Activated CD8-positive, alpha-beta memory T cell treated with anti-CD3 and anti-CD28 coated beads, Interleukin-2, amount 50 U/mL, for 24 hours (primary cell): Measurements from ENCODE around the gene ZNF425.
A peak's percentile ranks its signal among the peaks of the same experiment; 100 is the strongest.
"Not testable (repeated sequence)": the region's sequence is repeated elsewhere in the genome, so short reads cannot be mapped to it uniquely, and the experiment has no call there.

Experiments
- DNase-seq: peaks from one replicate; pipeline ENCODE4 v3.0.0-alpha.2; 2020; ENCODE audit errors: extremely low read depth

ZNF425 gene

DNA sequence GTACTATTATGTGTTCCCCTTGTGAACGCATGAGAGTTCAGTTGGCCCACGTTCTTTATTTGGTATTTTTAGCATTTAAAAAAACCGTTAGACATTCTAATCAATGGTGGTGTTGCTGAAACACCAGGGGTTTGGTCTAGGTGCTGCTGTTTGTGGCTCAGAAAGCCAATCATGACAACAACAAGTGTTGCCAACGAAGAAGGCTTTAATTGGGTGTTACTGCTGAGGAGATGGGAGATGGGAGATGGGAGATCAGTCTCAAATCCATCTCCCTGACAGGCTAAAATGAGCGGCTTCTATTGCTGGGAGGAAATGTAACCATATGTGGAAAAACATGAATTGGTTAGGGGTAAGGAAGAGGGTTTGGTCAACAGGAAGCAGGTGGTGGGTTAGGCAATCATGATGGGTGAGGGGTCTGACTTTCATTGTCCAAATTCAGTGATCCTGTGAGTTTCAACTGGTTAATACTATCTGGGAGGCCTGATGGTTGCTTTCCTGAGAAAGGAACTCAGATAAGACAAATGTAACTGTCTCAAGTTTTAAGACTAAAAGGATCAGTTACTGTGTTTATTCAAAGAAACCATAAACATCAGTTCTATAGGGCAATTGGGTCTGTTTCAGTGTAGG is 4.6 kb upstream of the ZNF425 start:
- DNase-seq: no peak

DNA sequence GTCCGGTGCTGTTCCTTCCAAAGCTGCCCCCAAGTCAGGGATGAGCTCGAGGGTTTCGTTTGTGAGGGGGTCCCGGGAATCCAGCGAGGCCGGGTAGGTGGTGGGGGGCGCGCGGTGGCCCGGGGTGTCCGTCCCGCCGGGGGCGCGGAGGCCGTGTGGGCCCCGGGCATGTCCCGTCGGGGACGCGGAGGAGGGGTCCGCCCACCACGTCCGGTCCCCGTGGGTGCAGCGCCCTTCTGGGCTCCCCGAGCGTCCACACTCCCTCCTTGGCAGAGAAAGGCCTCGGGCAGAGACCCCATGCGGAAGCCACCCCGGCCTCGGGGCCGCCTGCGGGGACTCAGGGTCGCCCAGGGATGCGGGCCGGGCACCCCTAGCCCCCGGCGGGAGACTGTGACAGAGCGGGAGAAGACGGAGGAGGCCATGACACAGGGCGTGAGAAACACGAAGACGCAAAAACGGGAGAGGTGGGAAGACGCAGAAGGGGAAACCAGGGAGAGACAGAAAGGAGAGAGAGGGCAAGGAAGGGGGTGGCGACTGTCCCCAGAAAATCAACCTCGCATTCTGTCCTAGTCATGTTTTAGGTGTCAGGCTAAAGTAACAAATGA is 640 bp upstream of the ZNF425 start:
- no peak for DNase-seq

DNA sequence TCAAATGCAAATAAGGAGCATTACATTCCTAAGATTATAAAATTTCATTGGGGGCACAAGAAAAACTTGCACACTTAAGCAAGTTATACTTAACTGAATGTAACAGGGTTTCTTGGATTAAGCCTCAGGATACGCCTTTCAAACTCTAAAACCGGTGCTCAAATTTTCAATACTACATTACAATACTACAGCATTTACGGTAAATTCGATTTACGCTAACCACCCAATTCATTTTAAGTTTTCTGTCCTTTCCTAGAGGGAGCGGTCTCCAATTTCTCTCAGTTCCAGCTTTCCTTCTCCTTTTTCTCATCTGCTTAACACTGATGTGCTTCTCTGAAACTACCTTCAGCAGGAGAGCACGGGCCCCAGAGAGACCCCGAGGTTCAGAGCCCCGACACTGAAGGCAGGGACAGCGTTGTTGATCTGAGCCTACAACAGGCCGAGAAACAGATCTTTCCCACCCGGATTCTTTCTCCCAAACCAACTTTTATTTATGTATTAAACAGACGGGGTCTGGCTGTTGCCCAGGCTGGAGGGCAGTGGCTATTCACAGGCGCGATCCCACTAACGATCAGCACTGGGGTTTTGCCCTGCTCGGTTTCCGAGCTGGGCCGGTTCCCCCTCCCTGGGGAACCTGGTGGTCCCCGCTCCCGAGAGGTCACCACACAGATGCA is 798 bp downstream of the ZNF425 start:
- DNase-seq: no peak

DNA sequence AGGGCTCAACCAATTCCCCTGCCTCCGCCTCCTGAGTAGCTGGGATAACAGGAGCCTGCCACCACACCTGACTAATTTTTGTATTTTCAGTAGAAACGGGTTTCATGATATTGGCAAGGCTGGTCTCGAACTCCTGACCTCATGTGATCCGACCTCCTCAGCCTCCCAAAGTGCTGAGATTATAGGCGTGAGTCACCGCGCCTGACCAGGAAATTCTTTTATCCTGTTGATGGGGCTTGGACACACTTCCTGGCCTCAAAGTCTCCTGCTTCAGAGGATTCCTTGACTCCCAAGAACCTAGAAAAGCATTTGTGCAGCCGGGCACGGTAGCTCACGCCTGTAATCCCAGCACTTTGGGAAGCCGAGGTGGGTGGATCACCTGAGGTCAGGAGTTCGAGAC is 16.2 kb downstream of the ZNF425 start:
- no peak for DNase-seq

DNA sequence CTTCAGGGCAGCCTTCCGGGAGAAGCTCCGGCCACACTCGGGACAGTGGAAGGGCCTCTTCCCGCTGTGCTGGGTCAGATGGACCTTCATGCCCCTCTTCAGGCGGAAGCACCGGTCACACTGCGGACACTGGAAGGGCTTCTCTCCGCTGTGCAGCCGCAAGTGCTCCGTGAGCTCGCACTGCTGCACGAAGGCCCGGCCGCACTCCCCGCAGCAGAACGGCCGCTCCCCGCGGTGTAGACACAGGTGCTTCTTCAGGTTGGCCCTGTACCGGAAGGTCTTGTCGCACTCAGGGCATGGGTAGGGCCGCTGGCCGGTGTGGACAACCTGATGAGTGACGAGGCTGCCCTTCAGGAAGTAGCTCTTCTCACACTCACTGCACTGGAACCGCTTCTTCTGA is 21.4 kb downstream of the ZNF425 start:
- no peak for DNase-seq

DNA sequence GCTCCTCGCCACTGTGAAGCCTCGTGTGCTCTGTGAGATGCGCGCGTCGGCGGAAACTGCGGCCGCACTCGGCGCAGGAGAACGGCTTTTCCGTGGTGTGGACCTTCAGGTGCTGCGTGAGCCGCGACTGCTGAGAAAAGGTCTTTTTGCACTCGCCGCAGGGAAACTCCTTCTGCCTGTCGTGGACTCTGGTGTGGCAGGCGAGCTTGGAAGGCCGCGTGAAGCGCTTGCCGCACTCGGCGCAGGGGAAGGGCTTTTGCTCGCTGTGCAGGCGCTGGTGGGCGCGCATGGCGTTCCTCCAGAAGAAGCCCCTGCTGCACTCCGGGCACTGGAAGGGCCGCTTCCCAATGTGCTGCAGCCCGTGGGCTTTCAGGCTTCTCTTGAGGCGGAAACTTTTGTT is 21.9 kb downstream of the ZNF425 start:
- no peak for DNase-seq

DNA sequence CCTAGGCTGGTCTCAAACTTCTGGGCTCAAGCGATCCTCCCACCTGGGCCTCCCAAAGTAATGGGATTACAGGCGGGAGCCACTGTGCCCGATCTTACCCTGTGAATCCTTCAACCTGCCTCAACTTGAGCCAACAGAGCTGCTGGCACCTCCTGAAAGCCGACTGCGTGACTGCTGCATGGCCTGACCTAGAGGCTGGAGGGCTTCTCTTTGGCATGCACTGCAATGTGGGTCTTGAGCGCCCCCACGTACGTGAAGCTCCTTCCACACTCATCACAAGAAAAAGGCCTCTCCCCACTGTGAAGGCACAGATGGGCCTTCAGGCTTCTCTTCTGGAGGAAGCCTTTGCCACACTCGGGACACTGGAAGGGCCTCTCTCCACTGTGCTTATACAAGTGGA is 22.7 kb downstream of the ZNF425 start:
- DNase-seq: no peak

DNA sequence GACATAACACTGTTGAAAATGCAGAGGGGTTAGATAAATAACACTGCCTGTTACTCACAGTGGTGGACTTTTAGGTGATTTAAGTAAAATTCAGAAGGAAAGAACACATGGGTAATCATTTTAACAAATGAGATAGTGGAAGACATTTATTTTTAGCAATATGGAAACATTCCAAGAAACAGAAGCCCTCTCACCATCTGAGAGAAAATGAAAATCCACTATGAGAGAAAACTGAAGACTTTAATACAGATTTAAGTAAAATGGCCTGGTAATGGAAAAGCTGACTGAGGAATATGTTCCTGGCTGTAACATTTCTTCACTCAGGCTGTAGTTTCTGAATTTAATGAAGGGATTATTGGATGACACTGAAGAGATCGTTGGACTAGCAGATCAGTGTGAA is 23.5 kb downstream of the ZNF425 start:
- no peak for DNase-seq

DNA sequence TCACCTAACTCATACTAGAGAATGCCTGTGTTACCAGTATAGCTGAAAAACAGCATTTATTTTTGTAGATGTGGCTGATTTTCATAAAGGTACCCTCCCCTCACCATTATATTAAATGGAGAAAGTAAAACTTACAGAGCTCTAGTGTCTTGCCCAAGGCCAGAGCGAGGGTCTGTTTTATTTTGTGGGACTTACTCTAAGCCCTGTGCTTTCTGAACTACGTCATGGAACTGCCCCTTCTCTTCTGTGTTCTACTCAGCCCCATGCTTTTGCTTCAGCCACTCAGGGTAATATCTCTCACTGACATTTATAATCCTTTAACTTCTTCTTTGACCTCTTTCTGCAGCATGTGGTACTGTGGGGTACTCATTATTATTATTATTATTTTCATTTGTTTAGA is 25.3 kb downstream of the ZNF425 start:
- no peak for DNase-seq

DNA sequence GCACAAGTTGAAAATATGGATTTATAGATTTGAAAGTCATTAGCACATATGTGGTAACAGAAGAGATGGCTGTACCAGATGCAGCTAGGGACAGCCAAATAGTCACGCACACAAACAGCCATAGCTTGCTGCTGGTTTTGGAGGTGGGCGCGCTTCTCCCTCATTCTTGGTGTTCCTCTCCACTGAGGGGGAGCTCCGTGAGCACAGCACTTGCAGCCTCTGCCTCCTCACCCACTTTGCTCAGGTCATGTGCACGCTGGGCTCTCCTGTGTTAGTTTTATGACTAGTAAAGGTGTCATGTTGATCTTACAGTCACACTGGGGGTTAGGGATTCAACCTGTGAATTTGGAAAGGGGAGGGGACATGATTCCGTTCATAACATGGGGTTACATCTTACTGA is 27.1 kb downstream of the ZNF425 start:
- no peak for DNase-seq

DNA sequence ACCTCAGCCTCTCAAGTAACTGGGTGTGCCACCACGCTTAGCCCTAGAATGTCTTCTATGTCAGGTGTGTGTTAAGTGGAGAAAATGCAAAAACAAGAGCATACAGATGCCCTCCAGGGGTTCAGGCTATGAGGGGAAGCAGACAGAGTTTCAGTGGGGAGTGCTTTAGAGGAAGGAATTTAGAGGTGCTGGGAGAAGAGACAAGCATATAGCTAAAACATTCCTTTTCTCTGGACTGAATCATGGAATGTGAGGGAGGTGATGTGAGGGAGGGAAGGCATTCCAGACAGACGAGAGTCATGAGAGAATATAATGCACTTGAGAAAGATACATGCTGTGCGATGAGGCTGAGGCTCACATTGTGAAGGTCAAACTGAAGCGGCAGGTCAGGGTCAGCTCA is 29.0 kb downstream of the ZNF425 start:
- no peak for DNase-seq

DNA sequence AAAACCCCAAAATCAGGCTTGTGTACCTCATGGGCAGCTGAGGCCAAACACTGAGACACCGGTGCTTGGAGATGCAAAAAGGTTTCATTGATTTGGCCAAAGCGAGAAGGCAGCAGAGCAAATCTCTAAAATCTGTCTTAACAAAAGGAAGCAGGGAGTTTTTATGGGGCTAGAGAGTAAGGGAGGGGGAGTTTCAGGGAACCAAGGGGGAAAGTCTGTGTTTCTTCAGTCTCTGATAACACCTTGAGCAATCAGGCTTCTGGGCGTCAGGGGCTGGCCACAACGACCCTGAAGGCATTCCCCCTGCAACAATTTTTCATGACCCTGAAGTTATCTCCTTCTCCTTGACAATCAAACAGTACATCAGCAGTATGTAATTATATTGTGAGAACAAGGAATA is 32.9 kb downstream of the ZNF425 start:
- no peak for DNase-seq

DNA sequence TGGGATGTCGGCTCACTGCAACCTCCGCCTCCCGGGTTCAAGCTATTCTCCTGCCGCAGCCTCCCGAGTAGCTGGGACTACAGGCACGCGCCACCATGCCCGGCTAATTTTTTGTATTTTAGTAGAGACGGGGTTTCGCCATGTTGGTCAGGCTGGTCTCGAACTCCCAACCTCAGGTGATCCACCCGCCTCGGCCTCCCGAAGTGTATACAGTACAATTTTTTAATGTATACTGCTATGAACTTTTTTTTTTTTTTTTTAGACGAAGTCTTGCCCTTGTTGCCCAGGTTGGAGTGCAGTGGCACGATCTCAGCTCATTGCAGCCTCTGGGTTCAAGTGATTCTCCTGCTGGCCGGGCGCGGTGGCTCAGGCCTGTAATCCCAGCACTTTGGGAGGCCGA is 33.9 kb downstream of the ZNF425 start:
- not testable (repeated sequence) for DNase-seq

DNA sequence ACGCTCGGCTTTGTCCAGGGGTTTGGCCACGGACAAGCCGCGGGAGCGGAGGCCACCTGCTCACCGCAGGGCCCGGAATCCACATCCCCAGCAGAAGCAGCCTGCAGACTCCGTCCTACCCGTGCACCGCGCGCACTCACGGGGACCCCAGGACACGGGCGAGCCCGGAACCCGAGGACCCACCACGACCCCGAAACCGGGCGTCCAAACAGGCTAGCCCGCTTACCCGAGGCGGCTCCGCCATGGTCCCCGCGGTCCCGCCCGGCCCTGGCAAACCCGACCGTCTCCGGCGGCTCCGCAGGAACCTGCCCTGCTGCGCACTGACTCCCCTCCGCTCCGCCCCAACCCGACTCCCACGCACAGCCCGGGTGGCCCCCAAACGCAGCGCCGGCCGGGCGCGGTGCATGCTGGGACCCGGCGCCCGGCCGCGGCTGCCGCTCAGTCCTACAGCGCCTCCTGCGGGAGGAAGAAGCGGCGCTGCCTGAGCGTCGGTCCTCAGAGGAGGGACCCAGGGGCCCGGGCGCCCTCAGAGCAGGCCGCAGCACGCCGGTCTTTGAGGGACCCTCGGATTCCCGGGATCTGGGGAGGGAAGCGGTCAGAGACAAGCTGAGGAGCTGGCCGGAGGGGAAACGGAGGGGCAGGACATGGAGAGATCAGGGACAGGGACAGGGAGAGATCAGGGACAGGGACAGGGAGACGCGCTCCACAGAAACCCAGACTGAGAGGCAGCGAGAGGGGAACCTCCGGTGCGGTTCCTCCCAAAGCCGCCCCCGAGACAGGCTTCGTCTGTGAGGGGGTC is 35.5 kb downstream of the ZNF425 start, which contains the start of gene ZNF786:
Gene ZNF786 (minus strand): TSS at position 322 of the 799 bp plus-strand sequence. CDS start 78 bp downstream, at position 244.
- DNase-seq: peak; percentile 76

DNA sequence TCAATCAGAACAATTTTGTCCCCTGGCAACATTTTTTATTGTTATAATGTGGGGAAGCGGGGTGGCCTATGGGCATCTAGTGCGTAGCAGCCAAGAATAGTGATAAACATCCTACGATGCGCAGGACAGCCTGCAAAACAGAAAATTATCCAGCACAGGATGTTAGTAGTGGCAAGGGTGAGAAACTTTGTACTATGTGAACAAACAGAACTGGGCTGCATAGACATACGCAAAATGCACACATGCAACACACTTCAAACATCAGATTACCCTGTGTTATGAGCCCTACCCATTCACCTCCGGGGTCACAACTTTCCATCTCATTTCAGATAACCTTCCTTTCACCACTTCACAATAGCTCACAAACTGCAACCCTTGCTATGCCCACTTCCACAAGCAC is 38.7 kb downstream of the ZNF425 start:
- DNase-seq: no peak

DNA sequence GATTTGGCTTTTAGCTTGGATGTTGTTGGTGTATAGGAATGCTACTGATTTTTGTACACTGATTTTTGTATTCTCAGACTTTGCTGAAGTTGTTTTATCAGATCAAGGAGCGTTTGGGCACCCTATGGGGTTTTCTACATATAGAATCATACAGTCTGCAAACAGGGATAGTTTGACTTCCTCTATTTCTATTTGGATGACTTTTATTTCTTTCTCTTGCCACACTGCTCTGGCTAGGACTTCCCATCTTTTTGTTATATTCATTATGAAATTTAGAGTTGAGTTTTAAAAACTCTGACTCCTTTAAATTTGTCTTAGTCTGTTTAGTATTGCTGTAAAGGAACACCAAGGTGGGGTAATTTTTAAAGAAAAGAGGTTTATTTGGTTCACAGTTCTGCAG is 40.3 kb downstream of the ZNF425 start:
- DNase-seq: no peak

DNA sequence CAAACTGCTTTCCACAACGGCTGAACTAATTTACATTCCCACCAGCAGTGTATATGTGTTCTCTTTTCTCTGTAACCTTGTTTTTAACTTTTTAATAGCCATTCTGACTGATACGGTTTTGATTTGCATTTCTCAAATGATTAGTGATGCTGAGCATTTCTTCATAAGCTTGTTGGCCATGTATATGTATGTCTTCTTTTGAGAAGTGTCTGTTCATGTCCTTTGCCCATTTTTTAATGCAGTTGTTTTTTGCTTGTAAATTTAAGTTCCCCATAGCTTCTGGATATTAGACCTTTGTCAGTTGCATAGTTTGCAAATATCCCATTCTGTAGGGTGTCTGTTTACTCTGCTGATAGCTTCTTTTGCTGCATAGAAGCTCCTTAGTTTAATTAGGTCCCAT is 41.7 kb downstream of the ZNF425 start:
- no peak for DNase-seq

DNA sequence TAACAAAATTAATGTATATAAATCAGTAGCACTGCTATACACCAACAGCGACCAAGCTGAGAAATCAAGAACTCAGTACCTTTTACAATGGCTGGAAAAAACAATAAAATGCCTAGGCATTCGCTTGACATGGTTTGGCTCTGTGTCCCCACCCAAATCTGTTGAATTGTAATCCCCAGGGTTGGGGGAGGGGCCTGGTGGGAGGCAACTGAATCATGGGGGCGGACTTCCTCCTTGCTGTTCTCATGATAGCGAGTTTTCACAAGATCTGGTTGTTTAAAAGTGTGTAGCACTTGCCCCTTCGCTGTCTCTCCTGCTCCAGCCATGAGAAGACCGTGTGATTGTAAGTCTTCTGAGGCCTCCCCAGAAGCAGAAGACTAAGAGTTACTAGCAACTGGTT is 44.2 kb downstream of the ZNF425 start:
- no peak for DNase-seq

DNA sequence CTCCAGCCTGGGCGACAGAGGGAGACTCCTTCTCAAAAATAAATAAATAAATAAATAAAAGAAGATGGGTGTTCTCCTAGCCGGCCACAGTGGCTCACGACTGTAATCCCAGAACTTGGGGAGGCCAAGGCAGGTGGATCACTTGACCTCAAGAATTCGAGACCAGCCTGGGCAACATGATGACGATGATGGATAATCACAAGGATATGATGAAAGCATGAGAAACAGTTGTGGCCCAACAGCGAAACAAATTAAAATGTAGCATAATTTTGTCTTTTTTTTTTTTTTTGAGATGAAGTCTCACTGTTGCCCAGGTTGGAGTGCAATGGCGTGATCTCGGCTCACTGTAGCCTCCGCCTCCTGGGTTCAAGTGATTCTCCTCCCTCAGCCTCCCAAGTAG is 48.5 kb downstream of the ZNF425 start:
- no peak for DNase-seq

DNA sequence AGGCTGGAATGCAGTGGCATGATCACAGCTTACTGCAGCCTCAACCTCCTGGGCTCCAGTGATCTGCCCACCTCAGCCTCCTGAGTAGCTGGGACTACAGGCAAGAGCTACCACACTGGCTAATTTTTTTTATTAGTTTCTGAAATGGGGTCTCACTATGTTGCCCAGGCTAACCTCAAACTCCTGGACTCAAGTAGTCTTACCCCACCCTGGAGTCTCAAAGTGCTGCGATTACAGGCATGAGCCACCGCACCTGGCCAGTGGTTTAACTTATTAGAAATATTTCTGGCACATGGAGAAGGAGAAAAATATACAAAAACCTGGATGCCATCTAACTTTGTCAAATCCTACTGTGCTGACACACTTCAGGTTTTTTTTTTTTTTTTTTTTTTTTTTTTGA is 50.8 kb downstream of the ZNF425 start:
- no peak for DNase-seq

DNA sequence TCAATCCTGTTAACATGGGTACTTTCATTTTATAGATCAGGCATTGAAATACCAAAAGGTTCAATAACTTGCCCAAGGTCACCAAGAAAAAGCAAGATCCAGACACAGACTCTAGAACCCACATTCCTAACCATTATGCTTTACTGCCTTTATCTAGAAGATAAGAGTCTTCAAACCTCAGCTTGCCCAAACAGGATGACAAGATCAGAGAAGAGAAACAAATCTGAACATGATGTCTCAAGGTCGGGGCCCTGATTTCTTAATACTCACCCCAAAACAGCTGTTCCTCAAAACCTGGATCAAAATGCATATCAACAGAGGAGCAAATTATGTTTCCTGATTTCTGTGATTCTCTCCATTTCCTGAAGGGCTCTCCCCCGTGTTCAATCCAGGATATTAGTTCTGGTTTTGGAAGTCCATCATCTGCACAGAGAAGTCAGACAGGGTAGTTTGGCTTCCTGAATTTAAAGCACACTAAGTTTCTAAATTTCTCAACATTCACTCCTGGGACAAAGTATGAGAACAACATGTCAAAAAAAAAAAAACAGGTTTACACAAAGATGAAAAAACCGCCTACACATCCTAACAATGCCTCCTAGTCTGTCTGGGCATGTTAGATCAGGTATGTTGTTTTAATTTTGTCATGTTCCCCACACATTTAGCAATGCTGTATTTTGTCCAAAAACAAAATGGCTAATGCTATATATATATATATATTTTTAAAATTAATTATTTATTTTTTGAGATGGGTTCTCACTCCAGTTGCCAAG is 51.8 kb downstream of the ZNF425 start:
- DNase-seq: no peak

DNA sequence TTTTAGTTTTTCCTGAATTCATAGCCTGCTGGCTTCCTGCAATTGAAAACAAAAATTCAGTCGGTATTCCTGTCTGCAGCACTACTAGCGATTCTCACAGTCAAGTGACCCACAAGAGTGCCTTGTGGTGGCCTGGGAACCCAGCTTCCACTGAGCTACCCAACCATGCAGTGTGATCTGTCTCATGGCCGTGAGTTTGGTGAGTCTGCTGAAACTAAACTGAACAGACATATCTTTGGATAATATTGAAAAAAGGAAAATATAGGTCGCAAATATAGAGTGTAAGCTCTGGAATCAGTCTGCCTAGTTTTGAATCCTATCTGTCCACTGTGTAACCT is 53.7 kb downstream of the ZNF425 start:
- DNase-seq: no peak
